GM10248 (cell line): ENCODE measurements around the gene PIPOX.

Experiments used
- CTCF ChIA-PET: fragments of 300-600 bp; sonication (Branson Sonifier 250); formaldehyde crosslinking; extraction: SDS; loops from one replicate; lab custom pipeline; 2021; ENCODE audit warnings: antibody characterized with exemption; lab: Yijun Ruan, JAX
- POLR2A ChIA-PET: fragments of 350-650 bp; sonication (Branson Sonifier 250); formaldehyde crosslinking; extraction: SDS; loops from one replicate; lab custom pipeline; 2020; ENCODE audit warnings: antibody characterized with exemption; lab: Yijun Ruan, JAX
- DNase-seq: peaks from one replicate; pipeline ENCODE4 v3.0.0; 2012; ENCODE audit errors: extremely low spot score
- TF ChIP-seq, protein P1 (sequence below): IDR thresholded peaks from 2 replicates; pipeline ENCODE4 v1.5.1; 2012; ENCODE audit warnings: mild to moderate bottlenecking, low read depth; ENCODE audit errors: extremely low read depth, missing control alignments, control extremely low read depth

The PIPOX gene

GRCh38 chr17:29008591-29008990 is 34.4 kb upstream of the PIPOX start:
- ChIA-PET CTCF (interaction anchor here (1.2 to 1.6 kb wide), 2 partner anchors 25 to 103 kb away, joined by 3 to 4 read pairs; no protein-coding TSS in a partner anchor), POLR2A (no interaction called here)
- TF ChIP-seq, protein P1, sequence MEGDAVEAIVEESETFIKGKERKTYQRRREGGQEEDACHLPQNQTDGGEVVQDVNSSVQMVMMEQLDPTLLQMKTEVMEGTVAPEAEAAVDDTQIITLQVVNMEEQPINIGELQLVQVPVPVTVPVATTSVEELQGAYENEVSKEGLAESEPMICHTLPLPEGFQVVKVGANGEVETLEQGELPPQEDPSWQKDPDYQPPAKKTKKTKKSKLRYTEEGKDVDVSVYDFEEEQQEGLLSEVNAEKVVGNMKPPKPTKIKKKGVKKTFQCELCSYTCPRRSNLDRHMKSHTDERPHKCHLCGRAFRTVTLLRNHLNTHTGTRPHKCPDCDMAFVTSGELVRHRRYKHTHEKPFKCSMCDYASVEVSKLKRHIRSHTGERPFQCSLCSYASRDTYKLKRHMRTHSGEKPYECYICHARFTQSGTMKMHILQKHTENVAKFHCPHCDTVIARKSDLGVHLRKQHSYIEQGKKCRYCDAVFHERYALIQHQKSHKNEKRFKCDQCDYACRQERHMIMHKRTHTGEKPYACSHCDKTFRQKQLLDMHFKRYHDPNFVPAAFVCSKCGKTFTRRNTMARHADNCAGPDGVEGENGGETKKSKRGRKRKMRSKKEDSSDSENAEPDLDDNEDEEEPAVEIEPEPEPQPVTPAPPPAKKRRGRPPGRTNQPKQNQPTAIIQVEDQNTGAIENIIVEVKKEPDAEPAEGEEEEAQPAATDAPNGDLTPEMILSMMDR, result no peak

DNA sequence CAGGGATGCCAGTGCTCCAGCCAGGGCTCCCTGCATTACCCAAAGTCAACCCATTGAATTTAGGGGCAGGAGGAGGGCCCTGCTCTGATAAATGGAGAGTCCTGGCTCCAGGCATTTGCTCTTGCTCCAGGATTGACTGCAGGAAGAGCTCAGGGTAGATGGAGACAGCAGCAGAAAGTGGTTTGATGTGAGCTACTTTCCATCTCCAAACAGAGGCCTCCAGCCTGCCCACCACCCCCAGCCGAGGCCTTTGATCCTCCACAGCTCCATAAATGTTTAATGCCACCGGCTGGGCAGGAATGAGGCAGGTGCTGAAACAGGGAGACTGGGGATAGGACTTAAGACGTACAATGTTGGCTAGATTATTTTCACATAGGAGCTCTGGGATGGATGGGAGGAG is 32.8 kb upstream of the PIPOX start:
- POLR2A ChIA-PET, result no interaction called here
- CTCF ChIA-PET, result interaction anchor here (1.4 to 1.7 kb wide), 3 partner anchors 27 to 107 kb away, joined by 4 to 7 read pairs (median 4); no protein-coding TSS in a partner anchor
- no peak for DNase-seq
- TF ChIP-seq, protein P1, result no peak

More at GRCh38 chr17:29008591-29008990, 34.4 kb upstream of the PIPOX start:
- no peak for DNase-seq

DNA sequence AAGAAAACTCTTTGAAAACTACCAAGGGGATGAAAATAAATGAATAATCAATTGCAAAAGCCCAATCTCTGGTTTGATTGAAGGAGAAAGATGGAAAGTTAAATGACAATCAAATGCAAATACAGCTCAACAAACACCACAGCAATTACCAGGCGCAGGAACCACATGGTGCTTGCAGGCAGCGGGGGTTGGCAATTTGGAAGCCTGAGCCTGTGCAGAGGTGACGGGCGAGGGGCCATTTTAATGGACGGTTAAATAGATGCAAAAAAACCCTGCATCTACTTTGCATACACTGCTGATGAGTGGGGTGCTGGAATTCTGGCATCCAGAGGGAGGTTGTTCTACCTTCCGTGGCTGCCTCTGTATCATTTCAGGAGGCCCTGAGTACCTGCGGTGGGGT is 32.4 kb upstream of the PIPOX start:
- TF ChIP-seq, protein P1, result no peak
- ChIA-PET CTCF (interaction anchor here (1.4 to 1.7 kb wide), 3 partner anchors 33 to 106 kb away, joined by 4 to 7 read pairs (median 4); partner anchors contain the start of gene PIPOX), POLR2A (no interaction called here)
- no peak for DNase-seq

DNA sequence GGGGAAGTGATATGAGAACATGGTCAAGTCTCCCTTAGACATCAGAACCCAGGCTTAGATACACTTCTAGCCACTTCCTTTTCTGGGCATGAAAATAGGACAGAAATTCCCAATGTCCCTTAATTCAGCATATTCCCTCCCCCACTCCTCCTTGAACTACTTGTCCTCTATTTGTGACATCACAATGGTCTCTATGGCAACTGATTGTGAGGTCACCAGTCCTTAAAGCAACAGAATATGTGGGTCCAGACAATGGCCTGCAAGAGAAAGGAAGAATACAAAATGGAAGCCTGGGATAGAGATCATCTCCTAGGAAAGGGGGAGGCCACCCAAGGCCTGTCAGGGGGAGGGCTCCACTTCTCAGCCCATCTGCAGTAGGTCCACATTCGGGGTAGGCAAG is 30.4 kb upstream of the PIPOX start:
- POLR2A ChIA-PET, result no interaction called here
- DNase-seq, result no peak
- CTCF ChIA-PET, result no interaction called here
- TF ChIP-seq, protein P1, result no peak

DNA sequence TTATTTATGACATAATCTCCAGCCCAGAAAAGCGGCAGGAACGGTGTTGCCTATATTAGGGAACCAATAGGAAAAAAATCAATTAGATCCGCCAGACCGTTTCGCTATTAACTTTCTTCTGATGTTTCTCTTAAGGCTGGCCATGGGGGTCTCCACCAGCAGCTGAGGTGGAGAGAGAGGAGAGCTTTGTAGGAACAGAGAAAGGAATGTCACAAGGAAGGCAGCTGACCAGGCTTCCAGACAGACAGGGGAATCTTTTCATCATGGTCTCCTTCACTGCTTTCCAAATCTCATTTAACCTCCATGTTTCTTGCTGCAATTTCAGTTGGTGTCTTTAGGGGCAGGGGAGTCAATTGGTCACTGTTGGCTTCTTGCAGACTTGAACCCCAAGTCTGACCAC is 28.2 kb upstream of the PIPOX start:
- ChIA-PET POLR2A (no interaction called here), CTCF (interaction anchor here (1.5 kb wide), 1 partner anchor 97 kb away, joined by 4 read pairs; no protein-coding TSS in a partner anchor)
- TF ChIP-seq, protein P1, result no peak
- no peak for DNase-seq

DNA sequence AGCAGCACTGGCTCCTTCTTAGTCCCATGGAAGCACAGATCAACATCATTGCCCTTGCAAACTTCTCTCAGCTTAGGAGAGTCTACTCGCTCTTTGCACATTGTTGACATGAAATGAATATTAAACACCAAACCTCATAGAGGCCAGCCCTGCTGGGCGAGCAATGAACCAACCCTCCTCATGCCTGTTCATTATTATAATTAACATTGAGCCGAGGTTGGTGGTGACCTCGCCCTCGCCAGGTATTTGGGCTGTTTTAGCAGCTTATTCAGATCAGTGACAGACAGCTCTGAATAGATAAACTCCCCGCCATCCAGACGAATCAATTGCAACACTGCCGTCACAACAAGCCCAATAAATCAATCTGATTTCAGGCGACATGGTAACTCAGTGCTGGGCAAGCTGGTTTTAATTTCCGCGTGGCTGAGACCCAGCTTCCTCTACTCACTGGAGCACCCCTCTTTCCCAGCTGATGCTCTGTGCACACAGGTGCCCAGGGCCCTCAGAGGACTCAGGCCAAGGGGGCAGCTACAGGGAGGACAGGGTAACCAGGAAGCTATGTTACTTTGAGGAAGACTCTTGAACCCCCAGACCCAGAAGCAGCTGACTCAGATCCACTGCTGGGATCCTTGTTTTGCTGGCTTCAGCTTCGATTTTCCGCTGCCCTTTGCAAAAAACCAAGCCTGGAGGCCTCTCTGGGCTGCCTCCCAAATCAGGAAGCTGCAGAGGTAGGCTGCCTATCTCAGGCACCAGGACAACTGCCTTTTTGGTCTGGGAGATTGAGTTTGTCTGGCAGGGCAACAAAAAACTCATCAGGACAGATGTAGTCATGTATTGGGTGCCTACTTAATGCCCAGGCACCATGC is 26.4 kb upstream of the PIPOX start:
- CTCF ChIA-PET, result interaction anchor here (1.2 to 1.6 kb wide), 2 partner anchors 74 to 203 kb away, joined by 3 read pairs; no protein-coding TSS in a partner anchor
- POLR2A ChIA-PET, result no interaction called here
- DNase-seq, result no peak

More for the DNA sequence above, 26.4 kb upstream of the PIPOX start:
- TF ChIP-seq, protein P1, result no peak
